Measurements from ENCODE around the gene NCR3LG1. TPM values are rescaled to one million over a fixed set of nuclear protein-coding genes. Genes with fewer than 3 reads are reported as not detected.

The NCR3LG1 gene
- total RNA-seq, 1 experiment from 2014 or later = 38.6 TPM

DNA sequence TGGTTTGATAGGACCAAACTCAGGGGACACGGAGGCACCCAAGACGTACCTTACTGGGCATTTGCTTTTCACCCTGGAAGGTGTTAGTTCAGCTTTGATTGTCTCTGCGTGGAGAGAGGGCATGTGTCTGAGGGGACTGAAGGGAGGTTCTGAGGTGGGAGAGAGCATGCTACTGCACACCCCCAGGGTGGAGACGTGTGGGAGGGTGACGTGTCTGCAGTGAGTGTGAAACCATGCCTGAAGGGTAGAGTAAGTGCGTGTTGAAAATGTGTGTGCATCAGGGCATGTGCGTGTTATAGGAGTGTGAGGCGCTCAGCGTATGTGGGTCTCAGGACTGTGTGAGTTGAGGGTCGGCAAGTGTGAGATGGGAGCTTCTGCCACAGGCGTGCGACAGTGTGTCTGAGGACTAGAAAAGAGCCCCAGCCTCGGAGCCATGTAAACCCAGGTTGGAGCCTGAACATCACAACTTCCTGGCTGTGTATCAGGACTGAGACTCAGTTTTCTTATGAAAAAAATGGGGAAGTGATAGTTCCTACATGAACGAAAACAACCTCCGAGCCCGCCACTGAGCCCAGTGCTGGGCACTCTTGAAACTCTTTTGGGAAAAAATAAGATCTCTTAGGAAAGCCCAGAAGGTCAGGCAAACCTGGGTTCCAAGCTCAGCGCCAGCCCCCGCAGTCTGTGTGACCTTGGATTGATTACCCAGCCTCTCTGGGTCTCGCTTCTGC, 48.6 kb downstream of the NCR3LG1 start:
- peak overlapping the region; percentile 21; the same call in 1 of the 2 replicates for H3K9ac ChIP-seq (ENCODE audit: low read length)
- H4K20me1 ChIP-seq (ENCODE audit: insufficient read depth, low read depth, low read length) = no peaks in the 10 kb centered on the region
- H3K4me2 ChIP-seq (ENCODE audit: low read depth, low read length, poor library complexity, severe bottlenecking) = peak overlapping the region; percentile 50
- H3K27ac ChIP-seq (ENCODE audit: low read length) = no peak overlapping the region
- peak overlapping the region; percentile 34 for H3K4me3 ChIP-seq (ENCODE audit: low read length)
- peak overlapping the region; percentile 72; the same call in 1 of the 2 replicates for H2AFZ ChIP-seq (ENCODE audit: low read length)
- H3K4me1 ChIP-seq (ENCODE audit: low read length) = peaks cover 13% of the 10 kb centered on the region
- DNase-seq = peak; percentile 50
- no peaks in the 10 kb centered on the region for H3K9me3 ChIP-seq (ENCODE audit: low read length)
- H3K27me3 ChIP-seq (ENCODE audit: low read length) = no peaks in the 10 kb centered on the region
- no peaks in the 10 kb centered on the region for H3K79me2 ChIP-seq (ENCODE audit: low read length)
- no peaks in the 10 kb centered on the region for H3K36me3 ChIP-seq (ENCODE audit: insufficient read depth, low read length)
- H3K9me2 ChIP-seq (replicated peaks; ENCODE audit: insufficient read depth, low read length) = no peaks in the 10 kb centered on the region

- Histone ChIP-seq H3K9me2 (replicated peaks; ENCODE audit: insufficient read depth, low read length) (no peaks in the 10 kb centered on the region), H2AFZ (ENCODE audit: low read length) (no peak overlapping the region), H3K36me3 (ENCODE audit: insufficient read depth, low read length) (no peaks in the 10 kb centered on the region), H3K27ac (ENCODE audit: low read length) (no peak overlapping the region), H4K20me1 (ENCODE audit: insufficient read depth, low read depth, low read length) (no peaks in the 10 kb centered on the region), H3K4me3 (ENCODE audit: low read length) (no peak overlapping the region), H3K9ac (ENCODE audit: low read length) (no peak overlapping the region), H3K4me2 (ENCODE audit: low read depth, low read length, poor library complexity, severe bottlenecking) (no peak overlapping the region), H3K9me3 (ENCODE audit: low read length) (no peaks in the 10 kb centered on the region), H3K79me2 (ENCODE audit: low read length) (no peaks in the 10 kb centered on the region), H3K4me1 (ENCODE audit: low read length) (peaks cover 17% of the 10 kb centered on the region), H3K27me3 (ENCODE audit: low read length) (no peaks in the 10 kb centered on the region)
- DNase-seq = no peak
These were observed 49.7 kb downstream of the NCR3LG1 start for GRCh38 chr11:17401316-17401715.

GRCh38 chr11:17401841-17402240, 50.2 kb downstream of the NCR3LG1 start:
- H3K27ac ChIP-seq (ENCODE audit: low read length) = no peak overlapping the region
- H4K20me1 ChIP-seq (ENCODE audit: insufficient read depth, low read depth, low read length) = no peaks in the 10 kb centered on the region
- no peaks in the 10 kb centered on the region for H3K79me2 ChIP-seq (ENCODE audit: low read length)
- H3K4me3 ChIP-seq (ENCODE audit: low read length) = no peak overlapping the region
- no peaks in the 10 kb centered on the region for H3K9me2 ChIP-seq (replicated peaks; ENCODE audit: insufficient read depth, low read length)
- H3K4me1 ChIP-seq (ENCODE audit: low read length) = peaks cover 17% of the 10 kb centered on the region
- no peaks in the 10 kb centered on the region for H3K36me3 ChIP-seq (ENCODE audit: insufficient read depth, low read length)
- DNase-seq = no peak
- no peaks in the 10 kb centered on the region for H3K9me3 ChIP-seq (ENCODE audit: low read length)
- H2AFZ ChIP-seq (ENCODE audit: low read length) = no peak overlapping the region
- no peaks in the 10 kb centered on the region for H3K27me3 ChIP-seq (ENCODE audit: low read length)
- no peak overlapping the region for H3K9ac ChIP-seq (ENCODE audit: low read length)
- no peak overlapping the region for H3K4me2 ChIP-seq (ENCODE audit: low read depth, low read length, poor library complexity, severe bottlenecking)

GRCh38 chr11:17402486-17402885, 50.9 kb downstream of the NCR3LG1 start:
- H4K20me1 ChIP-seq (ENCODE audit: insufficient read depth, low read depth, low read length) = no peaks in the 10 kb centered on the region
- no peaks in the 10 kb centered on the region for H3K9me2 ChIP-seq (replicated peaks; ENCODE audit: insufficient read depth, low read length)
- peaks cover 17% of the 10 kb centered on the region for H3K4me1 ChIP-seq (ENCODE audit: low read length)
- H3K9ac ChIP-seq (ENCODE audit: low read length) = no peak overlapping the region
- H3K27me3 ChIP-seq (ENCODE audit: low read length) = no peaks in the 10 kb centered on the region
- no peak overlapping the region for H2AFZ ChIP-seq (ENCODE audit: low read length)
- no peak overlapping the region for H3K27ac ChIP-seq (ENCODE audit: low read length)
- H3K79me2 ChIP-seq (ENCODE audit: low read length) = no peaks in the 10 kb centered on the region
- H3K4me3 ChIP-seq (ENCODE audit: low read length) = no peak overlapping the region
- no peak overlapping the region for H3K4me2 ChIP-seq (ENCODE audit: low read depth, low read length, poor library complexity, severe bottlenecking)
- no peaks in the 10 kb centered on the region for H3K9me3 ChIP-seq (ENCODE audit: low read length)
- H3K36me3 ChIP-seq (ENCODE audit: insufficient read depth, low read length) = no peaks in the 10 kb centered on the region
- no peak for DNase-seq

- no peaks in the 10 kb centered on the region for H3K9me3 ChIP-seq (ENCODE audit: low read length)
- no peak overlapping the region for H3K9ac ChIP-seq (ENCODE audit: low read length)
- no peaks in the 10 kb centered on the region for H3K9me2 ChIP-seq (replicated peaks; ENCODE audit: insufficient read depth, low read length)
- no peak overlapping the region for H3K27ac ChIP-seq (ENCODE audit: low read length)
- no peaks in the 10 kb centered on the region for H3K27me3 ChIP-seq (ENCODE audit: low read length)
- H3K79me2 ChIP-seq (ENCODE audit: low read length) = no peaks in the 10 kb centered on the region
- no peaks in the 10 kb centered on the region for H3K36me3 ChIP-seq (ENCODE audit: insufficient read depth, low read length)
- H4K20me1 ChIP-seq (ENCODE audit: insufficient read depth, low read depth, low read length) = no peaks in the 10 kb centered on the region
- H3K4me3 ChIP-seq (ENCODE audit: low read length) = no peak overlapping the region
- H2AFZ ChIP-seq (ENCODE audit: low read length) = no peak overlapping the region
- no peak for DNase-seq
- H3K4me2 ChIP-seq (ENCODE audit: low read depth, low read length, poor library complexity, severe bottlenecking) = no peak overlapping the region
- peaks cover 17% of the 10 kb centered on the region for H3K4me1 ChIP-seq (ENCODE audit: low read length)
These were observed 52.6 kb downstream of the NCR3LG1 start for GRCh38 chr11:17403980-17404759.

GRCh38 chr11:17405232-17406005, 53.8 kb downstream of the NCR3LG1 start:
- no peak overlapping the region for H2AFZ ChIP-seq (ENCODE audit: low read length)
- peaks cover 12% of the 10 kb centered on the region for H3K4me1 ChIP-seq (ENCODE audit: low read length)
- H3K27me3 ChIP-seq (ENCODE audit: low read length) = no peaks in the 10 kb centered on the region
- no peaks in the 10 kb centered on the region for H3K36me3 ChIP-seq (ENCODE audit: insufficient read depth, low read length)
- H3K9ac ChIP-seq (ENCODE audit: low read length) = no peak overlapping the region
- no peaks in the 10 kb centered on the region for H3K9me3 ChIP-seq (ENCODE audit: low read length)
- H3K79me2 ChIP-seq (ENCODE audit: low read length) = no peaks in the 10 kb centered on the region
- no peak for DNase-seq
- no peak overlapping the region for H3K4me3 ChIP-seq (ENCODE audit: low read length)
- no peak overlapping the region for H3K27ac ChIP-seq (ENCODE audit: low read length)
- no peak overlapping the region for H3K4me2 ChIP-seq (ENCODE audit: low read depth, low read length, poor library complexity, severe bottlenecking)
- H4K20me1 ChIP-seq (ENCODE audit: insufficient read depth, low read depth, low read length) = no peaks in the 10 kb centered on the region
- H3K9me2 ChIP-seq (replicated peaks; ENCODE audit: insufficient read depth, low read length) = no peaks in the 10 kb centered on the region

DNA sequence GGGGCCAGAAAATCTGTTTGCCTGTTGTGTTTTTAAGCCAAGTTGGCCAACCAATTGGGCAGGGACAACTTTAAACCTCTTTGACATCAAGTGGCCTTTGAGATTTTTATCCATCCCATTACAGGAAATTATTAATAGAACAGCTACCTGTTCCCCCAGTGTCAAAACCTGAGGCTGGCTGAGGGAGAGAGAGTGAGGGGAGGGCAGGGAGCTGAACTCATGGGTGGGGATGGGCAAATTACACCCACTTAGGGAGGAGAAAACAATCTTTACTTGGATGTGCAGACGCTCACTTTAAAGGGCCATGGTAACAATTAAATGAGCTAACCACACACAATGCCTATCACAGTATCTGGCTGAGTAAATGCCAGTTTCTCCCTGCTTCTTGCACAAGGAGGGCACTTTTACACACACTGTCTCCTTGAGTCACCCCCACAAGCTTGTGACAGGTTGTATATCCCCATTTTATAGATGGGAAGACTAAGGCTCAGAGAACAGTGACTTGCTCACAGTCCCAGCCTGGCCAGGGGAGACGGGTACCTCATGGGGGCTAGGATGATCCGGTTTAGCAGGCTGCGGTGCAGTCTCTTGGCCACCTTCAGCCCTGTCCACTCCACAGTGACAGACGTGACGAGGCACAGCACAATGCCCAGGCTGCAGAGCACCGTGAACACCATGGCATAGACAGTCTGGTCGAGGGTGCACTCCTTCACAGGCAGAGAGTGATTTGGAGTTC, 54.6 kb downstream of the NCR3LG1 start:
- peaks cover 5% of the 10 kb centered on the region; the same call in 1 of the 2 replicates for H3K4me1 ChIP-seq (ENCODE audit: low read length)
- H3K4me2 ChIP-seq (ENCODE audit: low read depth, low read length, poor library complexity, severe bottlenecking) = no peak overlapping the region
- H2AFZ ChIP-seq (ENCODE audit: low read length) = no peak overlapping the region
- no peaks in the 10 kb centered on the region for H4K20me1 ChIP-seq (ENCODE audit: insufficient read depth, low read depth, low read length)
- H3K9ac ChIP-seq (ENCODE audit: low read length) = no peak overlapping the region
- no peak overlapping the region for H3K4me3 ChIP-seq (ENCODE audit: low read length)
- H3K9me3 ChIP-seq (ENCODE audit: low read length) = no peaks in the 10 kb centered on the region
- H3K27ac ChIP-seq (ENCODE audit: low read length) = no peak overlapping the region
- no peaks in the 10 kb centered on the region for H3K27me3 ChIP-seq (ENCODE audit: low read length)
- H3K36me3 ChIP-seq (ENCODE audit: insufficient read depth, low read length) = no peaks in the 10 kb centered on the region
- no peaks in the 10 kb centered on the region for H3K79me2 ChIP-seq (ENCODE audit: low read length)
- DNase-seq = no peak
- H3K9me2 ChIP-seq (replicated peaks; ENCODE audit: insufficient read depth, low read length) = no peaks in the 10 kb centered on the region

Data from Karpas-422 (cell line).